ENCODE measurements around the gene CD8A. TPM values are rescaled to one million over a fixed set of nuclear protein-coding genes. Genes with fewer than 3 reads are reported as not detected.

Gene CD8A
- total RNA-seq, 1 donor from 2014 or later: 5.5 TPM

DNA sequence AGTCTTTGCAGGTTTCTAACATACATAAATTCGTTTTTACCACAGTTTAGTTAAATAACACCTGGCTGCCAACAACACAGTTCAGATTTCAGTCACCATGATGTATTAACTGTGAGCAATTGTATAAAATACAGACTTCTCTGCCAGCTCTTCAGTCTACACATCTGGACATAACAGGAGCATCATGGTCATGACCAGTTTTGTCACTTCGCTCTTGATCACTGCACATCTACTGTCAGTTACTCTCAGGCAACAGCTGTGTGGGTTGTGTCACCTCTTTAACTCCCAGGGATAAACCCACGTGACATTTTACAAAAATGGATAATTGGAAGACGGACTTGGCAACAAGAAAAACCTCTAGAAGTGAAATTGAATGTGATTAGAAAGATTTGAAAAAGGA, 30.3 kb downstream of the CD8A start:
- H3K4me1 ChIP-seq: no peaks in the 10 kb centered on the region
- TF ChIP-seq, protein P1, sequence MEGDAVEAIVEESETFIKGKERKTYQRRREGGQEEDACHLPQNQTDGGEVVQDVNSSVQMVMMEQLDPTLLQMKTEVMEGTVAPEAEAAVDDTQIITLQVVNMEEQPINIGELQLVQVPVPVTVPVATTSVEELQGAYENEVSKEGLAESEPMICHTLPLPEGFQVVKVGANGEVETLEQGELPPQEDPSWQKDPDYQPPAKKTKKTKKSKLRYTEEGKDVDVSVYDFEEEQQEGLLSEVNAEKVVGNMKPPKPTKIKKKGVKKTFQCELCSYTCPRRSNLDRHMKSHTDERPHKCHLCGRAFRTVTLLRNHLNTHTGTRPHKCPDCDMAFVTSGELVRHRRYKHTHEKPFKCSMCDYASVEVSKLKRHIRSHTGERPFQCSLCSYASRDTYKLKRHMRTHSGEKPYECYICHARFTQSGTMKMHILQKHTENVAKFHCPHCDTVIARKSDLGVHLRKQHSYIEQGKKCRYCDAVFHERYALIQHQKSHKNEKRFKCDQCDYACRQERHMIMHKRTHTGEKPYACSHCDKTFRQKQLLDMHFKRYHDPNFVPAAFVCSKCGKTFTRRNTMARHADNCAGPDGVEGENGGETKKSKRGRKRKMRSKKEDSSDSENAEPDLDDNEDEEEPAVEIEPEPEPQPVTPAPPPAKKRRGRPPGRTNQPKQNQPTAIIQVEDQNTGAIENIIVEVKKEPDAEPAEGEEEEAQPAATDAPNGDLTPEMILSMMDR (IDR thresholded peaks at IDR 0.05): no peak
- H3K27ac ChIP-seq: no peak overlapping the region
- intact Hi-C loops (cut with DNase I): no loop called here
- H3K9me3 ChIP-seq: no peaks in the 10 kb centered on the region
- no peaks in the 10 kb centered on the region for H3K27me3 ChIP-seq (ENCODE audit: low read depth)
- ATAC-seq (no peak), DNase-seq (no peak)
- peaks cover 13% of the 10 kb centered on the region for H3K36me3 ChIP-seq
- no peak overlapping the region for H3K4me3 ChIP-seq

DNA sequence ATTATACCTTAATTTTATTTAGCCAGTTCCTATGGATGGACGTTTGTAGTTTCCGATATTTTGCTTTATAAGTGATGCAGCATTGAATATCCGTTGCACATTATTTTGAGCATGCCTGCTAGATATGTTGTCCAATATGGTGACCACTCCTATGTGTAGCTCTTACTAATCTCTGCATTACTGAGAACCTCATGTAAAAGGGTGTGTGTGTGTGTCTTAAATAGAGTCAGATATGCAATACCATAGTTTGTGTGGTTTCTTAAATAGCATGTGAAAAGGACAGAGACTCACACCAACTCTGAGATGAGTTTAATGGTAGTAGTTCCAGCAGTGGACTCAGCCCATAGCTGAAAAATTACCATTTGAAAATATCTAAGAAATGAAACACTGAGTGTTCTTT, 32.3 kb downstream of the CD8A start:
- TF ChIP-seq, protein P1 (IDR thresholded peaks at IDR 0.05): no peak
- intact Hi-C loops (cut with DNase I): no loop called here
- H3K36me3 ChIP-seq: peaks cover 30% of the 10 kb centered on the region
- no peak overlapping the region for H3K27ac ChIP-seq
- no peaks in the 10 kb centered on the region for H3K9me3 ChIP-seq
- no peak overlapping the region for H3K4me3 ChIP-seq
- ATAC-seq (no peak), DNase-seq (no peak)
- H3K4me1 ChIP-seq: no peaks in the 10 kb centered on the region
- H3K27me3 ChIP-seq (ENCODE audit: low read depth): no peaks in the 10 kb centered on the region

DNA sequence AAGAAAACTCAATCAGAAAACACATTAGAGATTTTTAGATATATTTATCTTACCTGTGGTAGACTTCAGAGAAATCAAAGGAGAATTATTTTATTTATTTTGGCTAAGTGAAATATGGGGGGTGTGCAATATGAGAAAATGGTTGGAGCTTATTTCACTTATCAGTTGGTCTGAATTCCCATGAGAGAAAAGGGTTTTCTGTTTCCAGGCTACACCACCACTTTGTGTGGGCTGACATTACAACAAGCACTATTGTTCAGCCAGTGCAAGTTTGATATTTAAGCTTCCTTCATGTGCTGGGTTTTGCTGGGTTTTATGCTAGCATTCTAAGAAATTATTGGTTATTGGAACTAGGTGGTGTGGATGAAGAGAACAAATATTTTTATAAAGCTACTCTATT, 37.1 kb downstream of the CD8A start:
- Histone ChIP-seq H3K4me1 (no peaks in the 10 kb centered on the region), H3K9me3 (peaks cover 6% of the 10 kb centered on the region), H3K27ac (no peak overlapping the region), H3K36me3 (peaks cover 44% of the 10 kb centered on the region), H3K27me3 (ENCODE audit: low read depth) (no peaks in the 10 kb centered on the region), H3K4me3 (no peak overlapping the region)
- TF ChIP-seq, protein P1 (IDR thresholded peaks at IDR 0.05): no peak
- no peak for DNase-seq
- intact Hi-C loops (cut with DNase I): no loop called here
- no peak for ATAC-seq

DNA sequence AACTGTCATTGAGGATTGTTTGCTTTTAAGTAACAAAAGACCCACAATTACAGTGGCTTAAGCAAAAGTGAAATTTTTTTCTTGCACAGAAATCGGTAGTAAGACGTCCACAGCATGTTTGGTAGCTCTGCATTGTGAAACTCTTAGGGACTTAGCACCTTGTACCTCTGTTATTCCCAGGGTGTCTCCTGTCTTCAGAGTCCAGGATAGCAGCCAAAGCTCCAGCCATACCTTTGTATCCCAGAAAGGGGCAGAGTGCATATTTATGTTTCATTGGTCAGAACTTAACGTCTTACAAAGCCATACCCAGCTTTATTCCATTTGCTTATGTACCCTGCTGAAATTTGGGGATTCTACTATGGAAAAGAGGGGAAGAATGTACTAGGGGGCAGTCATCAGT, 37.8 kb downstream of the CD8A start:
- H3K27me3 ChIP-seq (ENCODE audit: low read depth): no peaks in the 10 kb centered on the region
- no peak overlapping the region for H3K4me3 ChIP-seq
- intact Hi-C loops (cut with DNase I): no loop called here
- ATAC-seq (no peak), DNase-seq (no peak)
- peaks cover 6% of the 10 kb centered on the region for H3K9me3 ChIP-seq
- TF ChIP-seq, protein P1 (IDR thresholded peaks at IDR 0.05): no peak
- peaks cover 6% of the 10 kb centered on the region for H3K4me1 ChIP-seq
- H3K27ac ChIP-seq: no peak overlapping the region
- H3K36me3 ChIP-seq: peaks cover 44% of the 10 kb centered on the region

DNA sequence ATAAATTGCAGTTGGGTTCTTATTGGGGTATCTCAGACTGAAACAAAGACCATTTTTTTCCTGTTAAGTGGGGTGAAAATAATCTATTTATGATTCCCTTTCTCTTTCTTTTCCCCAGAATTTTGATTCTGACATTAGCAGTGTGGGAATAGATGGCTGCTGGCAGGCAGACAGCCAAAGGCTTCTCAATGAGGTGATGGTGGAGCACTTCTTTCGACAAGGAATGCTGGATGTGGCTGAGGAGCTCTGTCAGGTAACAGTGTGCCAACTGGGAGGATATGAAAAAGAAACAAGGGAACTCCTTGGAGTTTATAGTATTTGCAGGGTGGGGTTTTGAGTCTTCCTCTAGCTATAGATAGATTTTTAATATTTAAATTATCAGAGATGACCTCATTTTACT, 38.9 kb downstream of the CD8A start:
- intact Hi-C loops (cut with DNase I): no loop called here
- TF ChIP-seq, protein P1 (IDR thresholded peaks at IDR 0.05): no peak
- Histone ChIP-seq H3K27me3 (ENCODE audit: low read depth) (no peaks in the 10 kb centered on the region), H3K9me3 (peaks cover 6% of the 10 kb centered on the region), H3K27ac (no peak overlapping the region), H3K4me1 (peaks cover 8% of the 10 kb centered on the region), H3K4me3 (no peak overlapping the region), H3K36me3 (peaks cover 44% of the 10 kb centered on the region)
- DNase-seq (no peak), ATAC-seq (no peak)

Measured in lower lobe of right lung (tissue), 2 donors.